Activated T-cell treated with anti-CD3 and anti-CD28 coated beads, Interleukin-2, amount 50 U/mL, for 72 hours (primary cell): ENCODE data around the gene SLC11A2. TPM values are rescaled to one million over a fixed set of nuclear protein-coding genes. Genes with fewer than 3 reads are reported as not detected.
"Not testable (repeated sequence)": the region's sequence is repeated elsewhere in the genome, so short reads cannot be mapped to it uniquely, and the experiment has no call there.

Source experiments
- ATAC-seq, 2 donors: fragments of 150-1000 bp; cut with Tn5 transposase; replicated peaks in 1 of 2; 2 replicates each; pipeline ENCODE4 v1.10.0; 2021; ENCODE audit warnings: moderate library complexity in 2 of 2, mild to moderate bottlenecking in 1 of 2
- DNase-seq, 2 donors: peaks; one replicate each; pipeline ENCODE4 v3.0.0; 2021 to 2022; ENCODE audit warnings: mixed read lengths in 1 of 2
- H3K27ac Mint-ChIP-seq: one replicate; pipeline ENCODE4 v1.8.0; 2022; ENCODE audit warnings: mild to moderate bottlenecking, moderate library complexity, mixed read lengths
- H3K27me3 Mint-ChIP-seq: one replicate; pipeline ENCODE4 v1.8.0; 2022; ENCODE audit warnings: low read depth, mixed read lengths
- H3K36me3 Mint-ChIP-seq, 2 donors: one replicate each; pipeline ENCODE4 v1.8.0; 2022; ENCODE audit warnings: mixed read lengths in 2 of 2, mild to moderate bottlenecking in 1 of 2; ENCODE audit not compliant: insufficient read depth in 2 of 2
- H3K4me1 Mint-ChIP-seq: one replicate; pipeline ENCODE4 v1.8.0; 2022; ENCODE audit warnings: low read depth, mixed read lengths
- H3K4me3 Mint-ChIP-seq, 2 donors: one replicate each; pipeline ENCODE4 v1.8.0; 2022; ENCODE audit warnings: mild to moderate bottlenecking in 2 of 2, mixed read lengths in 2 of 2, moderate library complexity in 2 of 2
- H3K9me3 Mint-ChIP-seq, 2 donors: one replicate each; pipeline ENCODE4 v1.8.0; 2022; ENCODE audit warnings: mixed read lengths in 2 of 2
- total RNA-seq, 2 donors: library from RNA; stranded (reverse); gene quantifications; one replicate each; pipeline ENCODE4 v1.2.3, GENCODE V29; 2022

Gene SLC11A2
- total RNA-seq, 2 donors from 2014 or later, result 44.8 to 54.5 TPM

GRCh38 chr12:50981319-50982239, 44.6 kb downstream of the SLC11A2 start:
- Mint-ChIP-seq H3K27me3 (no peaks in the 10 kb centered on the region), H3K4me1 (peaks cover 55% of the 10 kb centered on the region), H3K27ac (no peak overlapping the region), H3K36me3 (peaks cover under 1 to 9% of the 10 kb centered on the region in 2 donors), H3K9me3 (peaks cover 0 to 2% of the 10 kb centered on the region in 2 donors), H3K4me3 (no peak overlapping the region)
- ATAC-seq, result no peak
- DNase-seq, result no peak

GRCh38 chr12:50980545-50980944, 45.6 kb downstream of the SLC11A2 start:
- peak overlapping the region in 1 of 2 donors; percentile 93 for H3K4me3 Mint-ChIP-seq
- ATAC-seq, result no peak

GRCh38 chr12:50979369-50980052, 46.7 kb downstream of the SLC11A2 start:
- peak overlapping the region; percentile 99 for H3K27ac Mint-ChIP-seq
- peak; percentile 44 to 52 for DNase-seq
- peaks cover 35% of the 10 kb centered on the region for H3K4me1 Mint-ChIP-seq
- H3K36me3 Mint-ChIP-seq, result peaks cover 3 to 14% of the 10 kb centered on the region in 2 donors
- H3K4me3 Mint-ChIP-seq, result peak overlapping the region; percentile 62 to 93
- peak; percentile 89 to 90 for ATAC-seq
- H3K9me3 Mint-ChIP-seq, result peaks cover 0 to 3% of the 10 kb centered on the region in 2 donors
- no peaks in the 10 kb centered on the region for H3K27me3 Mint-ChIP-seq

More at GRCh38 chr12:50980545-50980944, 45.6 kb downstream of the SLC11A2 start:
- peaks cover 3 to 10% of the 10 kb centered on the region in 2 donors for H3K36me3 Mint-ChIP-seq
- H3K9me3 Mint-ChIP-seq, result peaks cover 0 to 3% of the 10 kb centered on the region in 2 donors
- H3K27ac Mint-ChIP-seq, result peak overlapping the region; percentile 99
- H3K4me1 Mint-ChIP-seq, result peaks cover 45% of the 10 kb centered on the region
- H3K27me3 Mint-ChIP-seq, result no peaks in the 10 kb centered on the region
- no peak for DNase-seq

- Mint-ChIP-seq H3K36me3 (peaks cover 3 to 20% of the 10 kb centered on the region in 2 donors), H3K4me1 (no peaks in the 10 kb centered on the region), H3K27ac (no peak overlapping the region), H3K4me3 (no peak overlapping the region), H3K27me3 (no peaks in the 10 kb centered on the region), H3K9me3 (peaks cover 0 to 1% of the 10 kb centered on the region in 2 donors)
- ATAC-seq, result no peak
- no peak for DNase-seq
Observed at GRCh38 chr12:50971946-50972345, 54.2 kb downstream of the SLC11A2 start.

- DNase-seq (no peak), ATAC-seq (no peak)
- no peaks in the 10 kb centered on the region for H3K9me3 Mint-ChIP-seq
- no peak overlapping the region for H3K4me3 Mint-ChIP-seq
- H3K27ac Mint-ChIP-seq, result no peak overlapping the region
- H3K36me3 Mint-ChIP-seq, result peaks cover 0 to 5% of the 10 kb centered on the region in 2 donors
- H3K4me1 Mint-ChIP-seq, result peaks cover 6% of the 10 kb centered on the region
- no peaks in the 10 kb centered on the region for H3K27me3 Mint-ChIP-seq
Observed at GRCh38 chr12:50964432-50964831, 61.8 kb downstream of the SLC11A2 start.

- Mint-ChIP-seq H3K36me3 (no peaks in the 10 kb centered on the region), H3K9me3 (no peaks in the 10 kb centered on the region), H3K27me3 (no peaks in the 10 kb centered on the region), H3K27ac (no peak overlapping the region), H3K4me1 (peaks cover 6% of the 10 kb centered on the region), H3K4me3 (no peak overlapping the region)
- DNase-seq (no peak), ATAC-seq (no peak)
Observed at GRCh38 chr12:50961708-50962107, 64.5 kb downstream of the SLC11A2 start.

GRCh38 chr12:50960130-50960529, 66.1 kb downstream of the SLC11A2 start:
- no peak overlapping the region for H3K4me3 Mint-ChIP-seq
- no peak for DNase-seq
- H3K9me3 Mint-ChIP-seq, result no peaks in the 10 kb centered on the region
- H3K27ac Mint-ChIP-seq, result no peak overlapping the region
- H3K27me3 Mint-ChIP-seq, result no peaks in the 10 kb centered on the region
- peak in 1 of 2 donors; percentile 35 for ATAC-seq
- H3K4me1 Mint-ChIP-seq, result peaks cover 6% of the 10 kb centered on the region
- no peaks in the 10 kb centered on the region for H3K36me3 Mint-ChIP-seq

- no peak overlapping the region for H3K27ac Mint-ChIP-seq
- no peaks in the 10 kb centered on the region for H3K27me3 Mint-ChIP-seq
- H3K9me3 Mint-ChIP-seq, result no peaks in the 10 kb centered on the region
- no peaks in the 10 kb centered on the region for H3K36me3 Mint-ChIP-seq
- DNase-seq (no peak), ATAC-seq (no peak)
- H3K4me3 Mint-ChIP-seq, result no peak overlapping the region
- H3K4me1 Mint-ChIP-seq, result peaks cover 2% of the 10 kb centered on the region
Observed at GRCh38 chr12:50955697-50956096, 70.5 kb downstream of the SLC11A2 start.

GRCh38 chr12:50955288-50955687, 70.9 kb downstream of the SLC11A2 start:
- Mint-ChIP-seq H3K36me3 (no peaks in the 10 kb centered on the region), H3K27ac (no peak overlapping the region), H3K27me3 (no peaks in the 10 kb centered on the region), H3K4me1 (no peaks in the 10 kb centered on the region), H3K9me3 (no peaks in the 10 kb centered on the region), H3K4me3 (no peak overlapping the region)
- ATAC-seq (no peak), DNase-seq (no peak)

GRCh38 chr12:50954789-50955188, 71.4 kb downstream of the SLC11A2 start:
- H3K4me3 Mint-ChIP-seq, DNase-seq, H3K4me1 Mint-ChIP-seq, H3K9me3 Mint-ChIP-seq, H3K27ac Mint-ChIP-seq, ATAC-seq, H3K27me3 Mint-ChIP-seq, H3K36me3 Mint-ChIP-seq: not testable (repeated sequence)

GRCh38 chr12:50953047-50953446, 73.1 kb downstream of the SLC11A2 start:
- DNase-seq (no peak), ATAC-seq (no peak)
- Mint-ChIP-seq H3K9me3 (no peaks in the 10 kb centered on the region), H3K27ac (no peak overlapping the region), H3K36me3 (no peaks in the 10 kb centered on the region), H3K4me1 (no peaks in the 10 kb centered on the region), H3K4me3 (no peak overlapping the region), H3K27me3 (no peaks in the 10 kb centered on the region)

GRCh38 chr12:50952510-50952909, 73.7 kb downstream of the SLC11A2 start, which contains the start of gene HIGD1C:
Gene HIGD1C (plus strand): TSS chr12:50952544. CDS start chr12:50953999, 1,455 bp downstream.
- Mint-ChIP-seq H3K4me1 (no peaks in the 10 kb centered on the region), H3K36me3 (no peaks in the 10 kb centered on the region), H3K27me3 (no peaks in the 10 kb centered on the region), H3K27ac (no peak within 1 kb of the TSS), H3K4me3 (no peak within 1 kb of the TSS), H3K9me3 (no peaks in the 10 kb centered on the region)
- no peak for ATAC-seq
- no peak for DNase-seq

GRCh38 chr12:50951112-50951511, 75.1 kb downstream of the SLC11A2 start:
- H3K4me1 Mint-ChIP-seq, result no peaks in the 10 kb centered on the region
- ATAC-seq (no peak), DNase-seq (no peak)
- H3K4me3 Mint-ChIP-seq, result no peak overlapping the region
- H3K9me3 Mint-ChIP-seq, result no peaks in the 10 kb centered on the region
- H3K27me3 Mint-ChIP-seq, result peaks cover 5% of the 10 kb centered on the region
- H3K36me3 Mint-ChIP-seq, result no peaks in the 10 kb centered on the region
- H3K27ac Mint-ChIP-seq, result no peak overlapping the region
